HG03095 (cell line): ENCODE data around the gene RADIL.
"Not testable (repeated sequence)": the region's sequence is repeated elsewhere in the genome, so short reads cannot be mapped to it uniquely, and the experiment has no call there.

Experiments
- ATAC-seq: cut with Tn5 transposase; IDR thresholded peaks from one replicate; pipeline ENCODE4 v1.9.1; 2021; ENCODE audit warnings: moderate library complexity; ENCODE audit not compliant: unreplicated experiment

Gene RADIL

GRCh38 chr7:4797858-4798705 lies 85.4 kb downstream of the RADIL start:
- ATAC-seq: peak; percentile 69

DNA sequence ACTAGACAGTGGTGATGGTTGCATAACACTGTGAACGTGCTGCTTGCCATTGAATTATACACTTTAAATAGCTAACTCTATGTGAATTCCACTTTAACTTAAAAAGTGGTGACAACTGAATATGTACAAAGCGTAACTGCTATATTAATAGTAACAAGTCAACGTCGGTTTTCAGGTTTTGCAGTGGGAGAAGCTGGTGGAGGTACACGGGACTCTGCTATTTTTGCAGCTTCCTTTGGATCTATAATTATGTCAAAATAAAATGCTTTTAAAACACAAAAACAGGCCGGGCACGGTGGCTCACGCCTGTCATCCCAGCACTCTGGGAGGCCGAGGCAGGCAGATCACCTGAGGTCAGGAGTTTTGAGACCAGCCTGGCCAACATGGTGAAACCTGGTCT lies 87.1 kb downstream of the RADIL start:
- no peak for ATAC-seq

DNA sequence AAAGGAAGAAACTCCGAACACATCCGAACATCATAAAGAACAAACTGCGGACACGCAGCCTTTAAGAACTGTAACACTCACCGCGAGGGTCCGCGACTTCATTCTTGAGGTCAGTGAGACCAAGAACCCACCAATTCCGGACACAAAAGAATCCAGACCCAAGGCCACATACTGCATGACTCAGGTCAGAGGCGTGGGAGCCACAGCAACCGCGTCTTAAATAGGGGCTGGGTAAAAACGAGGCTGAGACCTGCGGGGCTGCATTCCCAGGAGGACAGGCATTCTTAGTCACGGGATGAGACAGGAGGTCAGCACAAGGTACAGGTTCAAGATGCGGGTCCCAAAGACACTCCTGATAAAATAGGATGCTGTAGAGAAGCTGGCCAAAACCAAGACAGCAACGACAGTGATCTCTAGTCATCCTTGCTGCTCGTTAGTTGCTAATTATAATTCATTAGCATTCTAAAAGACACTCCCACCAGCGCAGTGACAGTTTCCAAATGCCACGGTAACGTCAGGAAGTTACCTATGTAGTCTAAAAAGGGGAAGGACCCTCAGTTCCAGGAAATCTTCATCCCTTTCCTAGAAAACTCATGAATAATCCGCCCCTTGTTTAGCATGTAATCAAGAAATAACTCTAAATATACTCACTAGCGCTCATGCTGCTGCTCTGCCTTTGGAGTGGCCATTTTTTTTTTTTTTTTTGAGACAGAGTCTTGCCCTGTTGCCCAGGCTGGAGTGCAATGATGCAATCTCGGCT lies 88.7 kb downstream of the RADIL start:
- ATAC-seq: no peak

- not testable (repeated sequence) for ATAC-seq
Observed at GRCh38 chr7:4794171-4794570, 89.3 kb downstream of the RADIL start.

DNA sequence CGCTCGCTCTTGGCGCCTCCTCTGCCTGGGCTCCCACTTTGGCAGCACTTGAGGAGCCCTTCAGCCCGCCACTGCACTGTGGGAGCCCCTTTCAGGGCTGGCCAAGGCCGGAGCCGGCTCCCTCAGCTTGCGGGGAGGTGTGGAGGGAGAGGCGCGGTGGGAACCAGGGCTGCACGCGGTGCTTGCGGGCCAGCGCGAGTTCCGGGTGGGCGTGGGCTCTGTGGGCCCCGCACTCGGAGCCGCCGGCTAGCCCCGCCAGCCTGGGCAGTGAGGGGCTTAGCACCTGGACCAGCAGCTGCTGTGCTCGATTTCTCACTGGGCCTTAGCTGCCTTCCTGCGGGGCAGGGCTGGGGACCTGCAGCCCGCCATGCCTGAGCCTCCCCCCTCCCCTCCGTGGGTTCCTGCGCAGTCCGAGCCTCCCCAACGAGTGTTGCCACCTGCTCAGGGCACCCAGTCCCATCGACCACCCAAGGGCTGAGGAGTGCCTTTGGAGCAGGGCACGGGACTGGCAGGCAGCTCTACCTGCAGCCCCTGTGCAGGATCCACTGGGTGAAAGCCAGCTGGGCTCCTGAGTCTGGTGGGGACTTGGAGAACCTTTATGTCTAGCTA lies 90.0 kb downstream of the RADIL start:
- not testable (repeated sequence) for ATAC-seq

GRCh38 chr7:4792537-4793126 lies 90.9 kb downstream of the RADIL start:
- ATAC-seq: no peak

DNA sequence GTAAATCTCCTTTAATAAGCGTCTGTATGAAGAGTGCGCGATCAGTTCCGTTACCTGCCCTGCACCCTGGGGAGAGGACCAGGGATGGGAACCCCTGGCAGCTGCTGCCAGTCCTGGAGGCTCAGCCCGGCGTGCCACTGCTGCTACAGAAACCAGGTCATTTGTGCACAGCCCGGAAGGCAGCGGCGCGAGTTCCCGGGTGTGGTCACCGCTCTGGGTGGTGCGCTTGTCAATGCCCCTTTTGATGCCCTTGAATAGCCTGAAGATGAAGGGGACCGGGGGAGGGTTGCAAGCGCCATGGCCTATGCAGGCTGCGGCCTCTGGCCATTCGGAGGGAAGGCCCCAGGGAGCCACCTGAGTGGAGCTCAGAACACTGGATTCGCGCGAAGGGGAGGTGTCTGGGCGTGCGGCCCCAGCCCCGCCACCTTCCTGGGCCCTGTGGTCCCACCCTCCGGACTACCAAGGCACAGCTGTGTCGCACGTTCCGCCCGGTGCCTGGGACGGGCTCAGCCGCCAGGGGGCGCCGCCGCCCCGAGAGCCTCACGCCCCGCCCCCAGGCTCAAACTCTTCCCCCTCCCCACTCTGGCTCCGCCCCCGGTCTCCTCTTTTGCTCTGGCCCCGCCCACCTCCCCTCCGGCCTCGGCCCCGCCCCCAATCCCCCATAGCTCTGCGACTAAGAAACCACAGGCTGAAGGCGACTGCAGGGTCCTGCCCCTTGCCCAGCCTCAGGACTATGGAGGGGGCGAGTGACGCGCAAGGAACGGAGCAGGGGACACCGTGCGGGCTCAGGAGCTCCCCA lies 91.6 kb downstream of the RADIL start:
- no peak for ATAC-seq

DNA sequence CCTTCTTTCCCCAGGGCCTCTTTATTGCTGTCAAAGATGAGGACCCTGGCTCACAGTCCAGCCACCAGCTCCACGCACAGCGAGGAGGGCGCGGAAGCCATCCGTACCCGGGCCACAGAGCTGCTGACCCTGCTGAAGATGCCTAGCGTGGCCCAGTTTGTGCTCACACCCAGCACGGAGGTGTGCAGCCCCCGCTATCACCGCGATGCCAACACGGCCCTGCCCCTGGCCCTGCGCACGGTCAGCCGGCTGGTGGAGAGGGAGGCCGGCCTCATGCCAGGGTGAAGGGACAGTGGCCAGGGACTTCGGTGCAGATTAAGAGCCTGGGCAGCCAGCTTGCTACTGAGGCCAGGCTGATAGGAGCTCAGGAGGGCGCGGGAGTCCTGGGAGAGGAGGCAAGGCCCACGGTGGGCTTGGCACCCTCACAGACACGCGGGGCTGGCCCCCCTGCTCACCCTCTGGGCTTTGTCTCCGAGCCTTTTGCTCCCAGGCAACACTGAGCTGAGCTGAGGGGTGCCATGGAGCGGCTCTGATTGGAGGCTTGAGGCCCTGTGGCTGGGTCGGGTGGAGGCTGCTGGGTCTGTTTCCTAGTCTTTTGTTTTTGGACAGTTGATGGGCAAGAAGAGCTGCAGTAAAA lies 92.3 kb downstream of the RADIL start:
- ATAC-seq: no peak

GRCh38 chr7:4790516-4790991 lies 93.0 kb downstream of the RADIL start:
- ATAC-seq: no peak

- no peak for ATAC-seq
Observed at GRCh38 chr7:4790078-4790465, 93.4 kb downstream of the RADIL start.

DNA sequence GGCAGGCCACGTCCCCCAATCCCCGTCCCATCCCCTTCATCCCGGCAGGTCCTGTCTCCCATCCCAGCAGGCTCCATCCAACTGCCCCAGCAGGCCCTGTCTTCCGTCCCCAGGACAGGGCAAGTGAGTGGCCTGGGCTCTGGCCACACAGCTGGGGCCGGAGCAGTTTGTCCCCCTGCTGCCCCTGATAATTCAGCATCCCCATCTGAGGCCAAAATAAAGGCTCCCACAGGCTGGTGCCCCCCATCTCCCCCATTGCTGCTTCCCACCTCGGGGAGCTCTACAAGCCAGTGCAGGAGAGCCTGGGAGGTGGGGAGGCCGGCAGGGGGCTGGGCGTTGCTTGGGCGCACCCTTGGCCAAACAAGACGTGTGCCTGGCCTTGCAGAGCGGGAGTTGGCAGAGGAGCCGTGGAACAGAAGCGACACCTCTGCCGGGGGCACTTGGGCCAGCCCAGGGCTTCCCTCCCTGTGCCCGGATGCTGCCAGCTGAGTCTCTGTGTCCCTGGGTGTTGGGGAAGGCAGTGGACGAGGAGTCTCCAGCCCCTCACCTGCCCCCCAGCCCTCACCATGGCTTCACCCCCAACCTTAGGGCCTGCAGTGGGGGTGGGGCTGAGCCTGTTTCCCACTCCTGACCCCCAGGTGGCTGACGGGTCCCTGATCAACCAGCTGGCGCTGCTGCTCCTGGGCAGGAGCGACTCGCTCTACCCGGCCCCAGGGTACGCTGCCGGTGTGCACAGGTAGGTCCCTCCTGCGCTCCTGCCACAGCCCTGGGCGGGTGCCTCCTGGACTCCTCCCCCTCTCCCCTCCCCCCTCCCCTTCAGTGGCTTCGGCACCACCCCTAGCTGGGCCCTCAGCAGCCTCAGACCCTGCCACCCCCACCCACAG lies 94.1 kb downstream of the RADIL start:
- no peak for ATAC-seq

DNA sequence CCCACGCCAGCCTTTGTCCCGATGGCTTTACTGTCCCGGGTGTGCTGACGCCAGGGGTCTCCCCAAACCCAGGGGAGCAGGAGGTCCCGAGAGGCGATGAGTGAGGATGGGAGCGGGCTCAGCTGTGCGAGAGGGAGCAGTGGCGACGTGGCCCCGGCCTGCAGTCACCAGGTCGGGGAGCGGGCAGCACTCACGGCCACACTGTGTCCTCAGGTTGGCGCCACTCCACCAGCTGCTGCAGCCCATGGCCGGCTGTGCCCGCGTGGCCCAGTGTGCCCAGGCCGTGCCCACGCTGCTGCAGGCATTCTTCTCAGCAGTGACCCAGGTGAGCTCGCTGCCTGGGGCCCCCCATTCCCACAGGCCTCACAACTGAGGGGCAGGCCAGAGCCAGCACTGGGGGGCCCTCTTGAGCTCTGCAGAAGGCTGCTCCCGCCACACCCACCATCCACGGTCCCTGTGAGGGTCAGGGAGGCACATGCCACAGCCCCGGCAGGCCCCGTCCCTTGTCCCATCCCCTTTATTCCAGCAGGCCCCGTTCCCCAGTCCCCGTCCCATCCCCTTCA lies 94.8 kb downstream of the RADIL start:
- ATAC-seq: no peak

GRCh38 chr7:4787947-4788626 lies 95.4 kb downstream of the RADIL start:
- ATAC-seq: no peak

- no peak for ATAC-seq
Observed at GRCh38 chr7:4787541-4787940, 96.0 kb downstream of the RADIL start.

DNA sequence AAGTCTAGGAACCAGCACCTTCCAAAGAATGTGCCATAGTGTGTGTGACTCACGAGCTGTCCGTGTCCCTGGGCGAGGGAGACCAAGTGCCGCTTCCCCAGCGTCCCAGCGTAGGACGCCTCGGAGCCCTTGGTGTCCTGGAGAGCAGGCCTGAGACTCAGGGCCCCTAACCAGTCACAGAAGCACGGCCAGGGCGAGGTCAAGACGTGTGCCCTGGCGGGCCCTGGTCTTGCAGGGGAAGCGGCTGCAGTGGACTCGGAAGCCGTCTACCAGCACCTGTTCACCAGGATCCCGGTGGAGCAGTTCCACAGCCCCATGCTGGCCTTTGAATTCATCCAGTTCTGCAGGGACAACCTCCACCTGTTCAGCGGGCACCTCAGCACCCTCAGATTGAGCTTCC lies 97.5 kb downstream of the RADIL start:
- ATAC-seq: no peak

DNA sequence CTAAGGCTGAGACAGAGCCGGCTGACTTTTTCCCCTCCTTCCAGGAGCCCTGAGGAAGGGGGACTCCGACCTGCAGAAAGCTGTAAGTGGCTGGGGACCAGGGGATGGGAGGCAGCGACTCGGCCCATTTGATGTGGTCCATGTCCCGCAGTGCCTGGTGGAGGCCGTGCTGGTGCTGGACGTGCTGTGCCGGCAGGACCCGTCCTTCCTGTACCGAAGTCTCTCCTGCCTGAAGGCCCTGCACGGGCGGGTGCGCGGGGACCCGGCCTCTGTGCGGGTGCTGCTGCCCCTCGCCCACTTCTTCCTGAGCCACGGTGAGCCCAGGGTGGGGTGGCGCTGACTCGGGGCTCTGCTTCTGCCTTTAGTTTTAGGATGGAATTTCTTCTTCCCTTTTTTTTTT lies 98.1 kb downstream of the RADIL start:
- ATAC-seq: no peak

GRCh38 chr7:4784799-4785198 lies 98.7 kb downstream of the RADIL start:
- no peak for ATAC-seq

GRCh38 chr7:4783762-4784351 lies 99.7 kb downstream of the RADIL start:
- no peak for ATAC-seq
